ENCODE results near the gene KIAA1755.

KIAA1755 gene

GRCh38 chr20:38260025-38260377 lies 534 bp downstream of the KIAA1755 start:
- no peaks in the 10 kb centered on the region for H3F3A ChIP-seq (ENCODE audit: control insufficient read depth, insufficient read depth)
- no peaks in the 10 kb centered on the region for H3K79me2 ChIP-seq (ENCODE audit: control insufficient read depth, low read length)
- H3K9me3 ChIP-seq (ENCODE audit: control insufficient read depth, insufficient read depth, low read length): no peaks in the 10 kb centered on the region
- H3K4me2 ChIP-seq (ENCODE audit: low read length): no peak overlapping the region
- H3K9me2 ChIP-seq (replicated peaks; ENCODE audit: control insufficient read depth, low read length): no peaks in the 10 kb centered on the region
- no peaks in the 10 kb centered on the region for H4K20me1 ChIP-seq (ENCODE audit: control insufficient read depth, insufficient read depth, low read depth, low read length)
- H3K27ac ChIP-seq (ENCODE audit: low read depth, low read length): no peak overlapping the region
- no peaks in the 10 kb centered on the region for H3K27me3 ChIP-seq (ENCODE audit: control insufficient read depth, low read length)
- no peaks in the 10 kb centered on the region for H3K4me1 ChIP-seq (ENCODE audit: control insufficient read depth, low read length)
- TF ChIP-seq EZH2phosphoT487 (IDR thresholded peaks at IDR 0.05; ENCODE audit: borderline replicate concordance, low read length) (no peak), CTCF (IDR thresholded peaks at IDR 0.05; ENCODE audit: low read depth, low read length, poor library complexity, severe bottlenecking) (no peak)
- H3K36me3 ChIP-seq (ENCODE audit: control insufficient read depth, low read length): no peaks in the 10 kb centered on the region
- no peak overlapping the region for H3K4me3 ChIP-seq (ENCODE audit: low read length)

- Histone ChIP-seq H3K4me2 (ENCODE audit: low read length) (no peak overlapping the region), H3K4me1 (ENCODE audit: control insufficient read depth, low read length) (no peaks in the 10 kb centered on the region), H3K36me3 (ENCODE audit: control insufficient read depth, low read length) (no peaks in the 10 kb centered on the region), H3F3A (ENCODE audit: control insufficient read depth, insufficient read depth) (no peaks in the 10 kb centered on the region), H3K79me2 (ENCODE audit: control insufficient read depth, low read length) (no peaks in the 10 kb centered on the region), H3K4me3 (ENCODE audit: low read length) (no peak overlapping the region), H3K27me3 (ENCODE audit: control insufficient read depth, low read length) (no peaks in the 10 kb centered on the region), H3K27ac (ENCODE audit: low read depth, low read length) (no peak overlapping the region), H3K9me2 (replicated peaks; ENCODE audit: control insufficient read depth, low read length) (no peaks in the 10 kb centered on the region), H3K9me3 (ENCODE audit: control insufficient read depth, insufficient read depth, low read length) (no peaks in the 10 kb centered on the region), H4K20me1 (ENCODE audit: control insufficient read depth, insufficient read depth, low read depth, low read length) (no peaks in the 10 kb centered on the region)
- no peak for TF ChIP-seq CTCF (IDR thresholded peaks at IDR 0.05; ENCODE audit: low read depth, low read length, poor library complexity, severe bottlenecking)
- TF ChIP-seq EZH2phosphoT487 (IDR thresholded peaks at IDR 0.05; ENCODE audit: borderline replicate concordance, low read length): no peak
Measured at GRCh38 chr20:38258545-38259215, 1.9 kb downstream of the KIAA1755 start.

GRCh38 chr20:38256966-38257365 lies 3.6 kb downstream of the KIAA1755 start:
- H3K4me2 ChIP-seq (ENCODE audit: low read length): no peak overlapping the region

More at GRCh38 chr20:38256966-38257365, 3.6 kb downstream of the KIAA1755 start:
- Histone ChIP-seq H3K4me3 (ENCODE audit: low read length) (no peak overlapping the region), H3F3A (ENCODE audit: control insufficient read depth, insufficient read depth) (no peaks in the 10 kb centered on the region), H3K27ac (ENCODE audit: low read depth, low read length) (no peak overlapping the region), H3K9me3 (ENCODE audit: control insufficient read depth, insufficient read depth, low read length) (no peaks in the 10 kb centered on the region), H4K20me1 (ENCODE audit: control insufficient read depth, insufficient read depth, low read depth, low read length) (no peaks in the 10 kb centered on the region), H3K36me3 (ENCODE audit: control insufficient read depth, low read length) (no peaks in the 10 kb centered on the region), H3K9me2 (replicated peaks; ENCODE audit: control insufficient read depth, low read length) (no peaks in the 10 kb centered on the region), H3K4me1 (ENCODE audit: control insufficient read depth, low read length) (no peaks in the 10 kb centered on the region), H3K27me3 (ENCODE audit: control insufficient read depth, low read length) (no peaks in the 10 kb centered on the region), H3K79me2 (ENCODE audit: control insufficient read depth, low read length) (no peaks in the 10 kb centered on the region)
- TF ChIP-seq EZH2phosphoT487 (IDR thresholded peaks at IDR 0.05; ENCODE audit: borderline replicate concordance, low read length): no peak
- no peak for TF ChIP-seq CTCF (IDR thresholded peaks at IDR 0.05; ENCODE audit: low read depth, low read length, poor library complexity, severe bottlenecking)

Data from DOHH2 (cell line).